WERI-Rb-1 (cell line): ENCODE measurements around the gene BRK1.
A peak's percentile ranks its signal among the peaks of the same experiment; 100 is the strongest.
"Not testable (repeated sequence)": the region's sequence is repeated elsewhere in the genome, so short reads cannot be mapped to it uniquely, and the experiment has no call there.

Experiments
- DNase-seq: peaks from one replicate; pipeline ENCODE4 v3.0.0-alpha.2; 2020
- H3K27ac ChIP-seq: fragments of 250-450 bp; sonication (Bioruptor Pico); 2 replicates; pipeline ENCODE4 v1.5.1; 2020; ENCODE audit warnings: mild to moderate bottlenecking, moderate library complexity
- H3K27me3 ChIP-seq: fragments of 250-450 bp; sonication (Bioruptor Pico); 2 replicates; pipeline ENCODE4 v1.5.1; 2021; ENCODE audit warnings: mild to moderate bottlenecking, low read depth, moderate library complexity; ENCODE audit not compliant: insufficient read depth, severe bottlenecking
- H3K36me3 ChIP-seq: fragments of 250-450 bp; sonication (Bioruptor Pico); 2 replicates; pipeline ENCODE4 v1.5.1; 2020; ENCODE audit warnings: mild to moderate bottlenecking, moderate library complexity
- H3K4me3 ChIP-seq: 2 replicates; pipeline ENCODE4 v1.5.1; 2011; ENCODE audit warnings: low read depth, mild to moderate bottlenecking, control low read depth, low read length
- H3K9me3 ChIP-seq: fragments of 250-450 bp; sonication (Bioruptor Pico); 2 replicates; pipeline ENCODE4 v1.5.1; 2021; ENCODE audit warnings: mild to moderate bottlenecking, moderate library complexity; ENCODE audit not compliant: severe bottlenecking
- CTCF ChIP-seq: IDR thresholded peaks from 2 replicates; pipeline ENCODE4 v1.5.1; 2011; ENCODE audit warnings: low read depth, mild to moderate bottlenecking, control low read depth, inconsistent platforms, low read length

BRK1 gene

GRCh38 chr3:10090179-10090578 lies 25.3 kb upstream of the BRK1 start:
- no peak for TF ChIP-seq CTCF
- Histone ChIP-seq H3K4me3 (no peak overlapping the region), H3K27me3 (no peaks in the 10 kb centered on the region), H3K27ac (no peak overlapping the region), H3K36me3 (peaks cover 37% of the 10 kb centered on the region), H3K9me3 (no peaks in the 10 kb centered on the region)
- DNase-seq, result no peak

GRCh38 chr3:10090774-10091173 lies 24.7 kb upstream of the BRK1 start:
- H3K4me3 ChIP-seq, H3K27ac ChIP-seq, H3K27me3 ChIP-seq, DNase-seq, H3K9me3 ChIP-seq: not testable (repeated sequence)
- peaks cover 37% of the 10 kb centered on the region for H3K36me3 ChIP-seq

- not testable (repeated sequence) for H3K27ac ChIP-seq, H3K9me3 ChIP-seq, DNase-seq, H3K4me3 ChIP-seq, H3K27me3 ChIP-seq
- H3K36me3 ChIP-seq, result peaks cover 32% of the 10 kb centered on the region
Measured at GRCh38 chr3:10091387-10091786, 24.1 kb upstream of the BRK1 start.

GRCh38 chr3:10093678-10094077 lies 21.8 kb upstream of the BRK1 start:
- Histone ChIP-seq H3K36me3 (peaks cover 22% of the 10 kb centered on the region), H3K9me3 (no peaks in the 10 kb centered on the region), H3K27ac (peak overlapping the region; percentile 82), H3K27me3 (no peaks in the 10 kb centered on the region), H3K4me3 (no peak overlapping the region)
- no peak for TF ChIP-seq CTCF
- DNase-seq, result no peak

- Histone ChIP-seq H3K36me3 (peaks cover 6% of the 10 kb centered on the region), H3K9me3 (no peaks in the 10 kb centered on the region), H3K27ac (no peak overlapping the region), H3K4me3 (no peak overlapping the region), H3K27me3 (no peaks in the 10 kb centered on the region)
- no peak for TF ChIP-seq CTCF
- no peak for DNase-seq
Measured at GRCh38 chr3:10099041-10099440, 16.4 kb upstream of the BRK1 start.

- no peak for DNase-seq
- TF ChIP-seq CTCF, result no peak
- Histone ChIP-seq H3K36me3 (no peaks in the 10 kb centered on the region), H3K27me3 (no peaks in the 10 kb centered on the region), H3K27ac (no peak overlapping the region), H3K4me3 (no peak overlapping the region), H3K9me3 (no peaks in the 10 kb centered on the region)
Measured at GRCh38 chr3:10106919-10107318, 8.6 kb upstream of the BRK1 start.

- H3K27ac ChIP-seq, result no peak within 1 kb of the TSS
- no peaks in the 10 kb centered on the region for H3K27me3 ChIP-seq
- no peaks in the 10 kb centered on the region for H3K36me3 ChIP-seq
- no peak within 1 kb of the TSS for H3K4me3 ChIP-seq
- no peak for DNase-seq
- no peak for TF ChIP-seq CTCF
- H3K9me3 ChIP-seq, result no peaks in the 10 kb centered on the region
Measured at GRCh38 chr3:10108091-10108490, 7.4 kb upstream of the BRK1 start, which contains the start of gene FANCD2OS. Gene FANCD2OS, minus strand, starts transcription at chr3:10108255. Its CDS starts 3,481 bp downstream, at chr3:10104774.
